ENCODE measurements around the gene SLC6A6. TPM values are rescaled to one million over a fixed set of nuclear protein-coding genes. Genes with fewer than 3 reads are reported as not detected.
A peak's percentile ranks its signal among the peaks of the same experiment; 100 is the strongest.

SLC6A6 gene
- polyA plus RNA-seq, 3 donors: 17.3 to 26.9 (median 18.8) TPM

GRCh38 chr3:14369675-14370669, 32.4 kb upstream of the SLC6A6 start:
- DNase-seq (ENCODE audit: extremely low read depth in 1 of 11, low read depth in 9 of 11, low spot score in 4 of 11): no peak

GRCh38 chr3:14370720-14371572, 31.5 kb upstream of the SLC6A6 start:
- no peak for DNase-seq (ENCODE audit: extremely low read depth in 1 of 11, low read depth in 9 of 11, low spot score in 4 of 11)

GRCh38 chr3:14371573-14372474, 30.6 kb upstream of the SLC6A6 start:
- DNase-seq (ENCODE audit: extremely low read depth in 1 of 11, low read depth in 9 of 11, low spot score in 4 of 11): peak in 2 of 11 donors; percentile 37 to 45

- DNase-seq (ENCODE audit: extremely low read depth in 1 of 11, low read depth in 9 of 11, low spot score in 4 of 11): no peak
Observed at GRCh38 chr3:14372587-14372986, 29.8 kb upstream of the SLC6A6 start.

GRCh38 chr3:14373753-14374376, 28.5 kb upstream of the SLC6A6 start:
- DNase-seq (ENCODE audit: extremely low read depth in 1 of 11, low read depth in 9 of 11, low spot score in 4 of 11): no peak

- peak in 1 of 11 donors; percentile 32 for DNase-seq (ENCODE audit: extremely low read depth in 1 of 11, low read depth in 9 of 11, low spot score in 4 of 11)
Observed at GRCh38 chr3:14374444-14374883, 27.9 kb upstream of the SLC6A6 start.

- DNase-seq (ENCODE audit: extremely low read depth in 1 of 11, low read depth in 9 of 11, low spot score in 4 of 11): no peak
Observed at GRCh38 chr3:14375192-14375591, 27.2 kb upstream of the SLC6A6 start.

- DNase-seq (ENCODE audit: extremely low read depth in 1 of 11, low read depth in 9 of 11, low spot score in 4 of 11): no peak
Observed at GRCh38 chr3:14376348-14377043, 25.9 kb upstream of the SLC6A6 start.

GRCh38 chr3:14377044-14377837, 25.2 kb upstream of the SLC6A6 start:
- no peak for DNase-seq (ENCODE audit: extremely low read depth in 1 of 11, low read depth in 9 of 11, low spot score in 4 of 11)

GRCh38 chr3:14377838-14378169, 24.6 kb upstream of the SLC6A6 start:
- DNase-seq (ENCODE audit: extremely low read depth in 1 of 11, low read depth in 9 of 11, low spot score in 4 of 11): no peak

- DNase-seq (ENCODE audit: extremely low read depth in 1 of 11, low read depth in 9 of 11, low spot score in 4 of 11): no peak
Observed at GRCh38 chr3:14378415-14378814, 24.0 kb upstream of the SLC6A6 start.

- DNase-seq (ENCODE audit: extremely low read depth in 1 of 11, low read depth in 9 of 11, low spot score in 4 of 11): no peak
Observed at GRCh38 chr3:14379843-14380242, 22.6 kb upstream of the SLC6A6 start.

- DNase-seq (ENCODE audit: extremely low read depth in 1 of 11, low read depth in 9 of 11, low spot score in 4 of 11): no peak
Observed at GRCh38 chr3:14386254-14386653, 16.2 kb upstream of the SLC6A6 start.

GRCh38 chr3:14388201-14388600, 14.2 kb upstream of the SLC6A6 start:
- DNase-seq (ENCODE audit: extremely low read depth in 1 of 11, low read depth in 9 of 11, low spot score in 4 of 11): no peak

GRCh38 chr3:14389166-14389606, 13.2 kb upstream of the SLC6A6 start:
- no peak for DNase-seq (ENCODE audit: extremely low read depth in 1 of 11, low read depth in 9 of 11, low spot score in 4 of 11)

- DNase-seq (ENCODE audit: extremely low read depth in 1 of 11, low read depth in 9 of 11, low spot score in 4 of 11): no peak
Observed at GRCh38 chr3:14389716-14390115, 12.7 kb upstream of the SLC6A6 start.

GRCh38 chr3:14391033-14391432, 11.4 kb upstream of the SLC6A6 start:
- DNase-seq (ENCODE audit: extremely low read depth in 1 of 11, low read depth in 9 of 11, low spot score in 4 of 11): no peak
